HG03135 (cell line): Measurements from ENCODE around the gene PLA2G5.
"Not testable (repeated sequence)": the region's sequence is repeated elsewhere in the genome, so short reads cannot be mapped to it uniquely, and the experiment has no call there.

Source experiments
- ATAC-seq: cut with Tn5 transposase; IDR thresholded peaks from one replicate; pipeline ENCODE4 v1.9.1; 2021; ENCODE audit warnings: mild to moderate bottlenecking, moderate library complexity; ENCODE audit not compliant: unreplicated experiment

The PLA2G5 gene

GRCh38 chr1:20115479-20115878 lies 45.5 kb downstream of the PLA2G5 start:
- no peak for ATAC-seq

- ATAC-seq, result no peak
Observed at GRCh38 chr1:20115916-20116315, 45.9 kb downstream of the PLA2G5 start.

- ATAC-seq, result no peak
Observed at GRCh38 chr1:20117236-20117635, 47.2 kb downstream of the PLA2G5 start.

GRCh38 chr1:20119347-20119746 lies 49.4 kb downstream of the PLA2G5 start, which contains the start of gene PLA2G2D:
TSS of gene PLA2G2D (minus strand) at chr1:20119536. CDS start at chr1:20119498, 38 bp downstream.
- ATAC-seq, result no peak

GRCh38 chr1:20120796-20121195 lies 50.8 kb downstream of the PLA2G5 start:
- no peak for ATAC-seq

GRCh38 chr1:20123722-20124455 lies 53.9 kb downstream of the PLA2G5 start:
- no peak for ATAC-seq

GRCh38 chr1:20124456-20125057 lies 54.6 kb downstream of the PLA2G5 start:
- ATAC-seq, result no peak

- no peak for ATAC-seq
Observed at GRCh38 chr1:20125100-20125499, 55.1 kb downstream of the PLA2G5 start.

GRCh38 chr1:20126041-20126805 lies 56.2 kb downstream of the PLA2G5 start:
- no peak for ATAC-seq

- ATAC-seq, result no peak
Observed at GRCh38 chr1:20126806-20127440, 56.9 kb downstream of the PLA2G5 start.

- ATAC-seq, result not testable (repeated sequence)
Observed at GRCh38 chr1:20130518-20130917, 60.5 kb downstream of the PLA2G5 start.

- ATAC-seq, result no peak
Observed at GRCh38 chr1:20134995-20135394, 65.0 kb downstream of the PLA2G5 start.

- no peak for ATAC-seq
Observed at GRCh38 chr1:20136249-20136648, 66.3 kb downstream of the PLA2G5 start.

- no peak for ATAC-seq
Observed at GRCh38 chr1:20137055-20137454, 67.1 kb downstream of the PLA2G5 start.

GRCh38 chr1:20137604-20138003 lies 67.6 kb downstream of the PLA2G5 start:
- ATAC-seq, result no peak

- no peak for ATAC-seq
Observed at GRCh38 chr1:20138346-20138745, 68.4 kb downstream of the PLA2G5 start.

- no peak for ATAC-seq
Observed at GRCh38 chr1:20138961-20139550, 69.1 kb downstream of the PLA2G5 start, which contains the start of gene PLA2G2F. TSS of gene PLA2G2F (plus strand) at chr1:20139323. CDS start at chr1:20139428, 105 bp downstream.

GRCh38 chr1:20139776-20140612 lies 70.0 kb downstream of the PLA2G5 start:
- no peak for ATAC-seq

GRCh38 chr1:20141001-20141400 lies 71.0 kb downstream of the PLA2G5 start:
- ATAC-seq, result no peak

- ATAC-seq, result no peak
Observed at GRCh38 chr1:20141466-20141865, 71.5 kb downstream of the PLA2G5 start.
